HepG2 (cell line): Measurements from ENCODE around the gene LPO. TPM values are rescaled to one million over a fixed set of nuclear protein-coding genes. Genes with fewer than 3 reads are reported as not detected.

ENCODE experiments used
- ATAC-seq: fragments of 200-7000 bp; cut with Tn5 transposase; 3 replicates; pipeline ENCODE4 v1.9.1; 2020; ENCODE audit warnings: mild to moderate bottlenecking, moderate library complexity
- BruUV-seq: library from RNA; stranded (reverse); fragments of 400-500 nt; replicated peaks from 2 replicates; lab custom pipeline; 2021; lab: Mats Ljungman, UMichigan
- CTCF ChIA-PET: fragments of 300-600 bp; formaldehyde crosslinking; extraction: SDS; loops from one replicate; lab custom pipeline; 2021; ENCODE audit warnings: low total read pairs, inconsistent platforms, low intra/inter-chr PET ratio; lab: Yijun Ruan, JAX
- POLR2A ChIA-PET: fragments of 350-600 bp; sonication (Branson Sonifier 250); formaldehyde crosslinking; loops from one replicate; lab custom pipeline; 2020; ENCODE audit warnings: antibody characterized with exemption, inconsistent platforms; lab: Yijun Ruan, JAX
- DNase-seq: peaks from one replicate; pipeline ENCODE4 v3.0.0-alpha.2; 2015; ENCODE audit warnings: low spot score
- FAIRE-seq: peaks from 3 replicates; lab custom pipeline; 2011; peaks lifted over from hg19 to GRCh38; lab: Jason Lieb, UNC
- H2AFZ ChIP-seq: one replicate; pipeline ENCODE4 v1.6.1; 2011; ENCODE audit warnings: low read length, inconsistent platforms
- H3K27ac ChIP-seq: fragments of 300-600 bp; 3 replicates; pipeline ENCODE4 v1.8.0; 2011; ENCODE audit warnings: mixed run types, mild to moderate bottlenecking, mixed read lengths, low read length, inconsistent platforms; ENCODE audit not compliant: insufficient read depth; ENCODE audit errors: extremely low read length
- H3K27me3 ChIP-seq, 2 experiments: fragments of 200-600 bp in 1 of 2; 2 replicates in 1 of 2; 3 replicates in 1 of 2; pipeline versions ENCODE4 v1.6.0 to v1.8.0; 2011; ENCODE audit warnings: low read length in 2 of 2, mild to moderate bottlenecking in 2 of 2, moderate library complexity in 2 of 2, inconsistent platforms in 1 of 2; ENCODE audit not compliant: insufficient read depth in 2 of 2, control insufficient read depth in 1 of 2
- H3K36me3 ChIP-seq, 2 experiments: fragments of 200-600 bp in 1 of 2; replicated peaks in 1 of 2; 2 replicates in 1 of 2; 3 replicates in 1 of 2; pipeline versions ENCODE4 v1.5.1 to v1.8.0; 2011; ENCODE audit warnings: low read length in 2 of 2, inconsistent platforms in 1 of 2; ENCODE audit not compliant: insufficient read depth in 2 of 2, control insufficient read depth in 1 of 2
- H3K4me1 ChIP-seq: 2 replicates; pipeline ENCODE4 v1.5.1; 2012; ENCODE audit warnings: low read length, inconsistent platforms; ENCODE audit not compliant: insufficient read depth
- H3K4me2 ChIP-seq: 2 replicates; pipeline ENCODE4 v1.6.0; 2011; ENCODE audit warnings: low read depth, low read length, inconsistent platforms
- H3K4me3 ChIP-seq, 3 experiments: fragments of 200-600 bp in 1 of 3; sonication (generic), shearing (Covaris generic) in 1 of 3; replicated peaks in 1 of 3; 2 replicates each; pipeline ENCODE4 v1.5.1; 2011 to 2016; ENCODE audit warnings: low read length in 3 of 3, inconsistent platforms in 2 of 3, low read depth in 2 of 3, mild to moderate bottlenecking in 2 of 3, control low read depth in 1 of 3, mixed read lengths in 1 of 3; ENCODE audit not compliant: insufficient read depth in 1 of 3
- H3K79me2 ChIP-seq: one replicate; pipeline ENCODE4 v1.6.1; 2011; ENCODE audit warnings: low read length, inconsistent platforms; ENCODE audit not compliant: insufficient read depth
- H3K9ac ChIP-seq: 2 replicates; pipeline ENCODE4 v1.6.0; 2011; ENCODE audit warnings: mild to moderate bottlenecking, low read depth, low read length, inconsistent platforms; ENCODE audit not compliant: insufficient read depth
- H3K9me3 ChIP-seq: 2 replicates; pipeline ENCODE4 v1.5.1; 2012; ENCODE audit warnings: mild to moderate bottlenecking, low read length
- H4K20me1 ChIP-seq: 2 replicates; pipeline ENCODE4 v1.6.0; 2011; ENCODE audit warnings: inconsistent platforms, mild to moderate bottlenecking, low read length, moderate library complexity; ENCODE audit not compliant: insufficient read depth
- MED1 ChIP-seq: sonication (generic); formaldehyde crosslinking; IDR thresholded peaks from 2 replicates; pipeline ENCODE4 v1.4.0; 2020; ENCODE audit warnings: missing genetic modification reagents
- PAF1 ChIP-seq: IDR thresholded peaks from 2 replicates; pipeline ENCODE4 v1.6.1; 2016; ENCODE audit warnings: missing genetic modification reagents, missing compliant biosample characterization
- SP4 ChIP-seq: sonication (generic); formaldehyde crosslinking; IDR thresholded peaks from 2 replicates; pipeline ENCODE4 v1.8.1; 2023; ENCODE audit warnings: mild to moderate bottlenecking, missing genetic modification reagents
- SRSF4 ChIP-seq: fragments of 200-400 bp; formaldehyde crosslinking; IDR thresholded peaks from one replicate; pipeline ENCODE4 v1.6.1; 2018; ENCODE audit warnings: mild to moderate bottlenecking, low read depth, low read length, moderate library complexity; ENCODE audit not compliant: poor library complexity, severe bottlenecking
- SSRP1 ChIP-seq: IDR thresholded peaks from 2 replicates; pipeline ENCODE4 v1.6.1; 2016; ENCODE audit warnings: control low read depth
- TSC22D2 ChIP-seq: sonication (generic); formaldehyde crosslinking; IDR thresholded peaks from 2 replicates; pipeline ENCODE4 v1.5.1; 2020; ENCODE audit warnings: missing genetic modification reagents, mild to moderate bottlenecking, borderline replicate concordance
- ZBTB8A ChIP-seq: sonication (generic); formaldehyde crosslinking; IDR thresholded peaks from 2 replicates; pipeline ENCODE4 v1.4.0; 2020; ENCODE audit warnings: mild to moderate bottlenecking, low read depth, missing genetic modification reagents, borderline replicate concordance
- ZNF337 ChIP-seq: sonication (generic); formaldehyde crosslinking; IDR thresholded peaks from 2 replicates; pipeline ENCODE4 v1.5.1; 2020; ENCODE audit warnings: missing genetic modification reagents, low read depth, mild to moderate bottlenecking, borderline replicate concordance
- ZNF558 ChIP-seq: sonication (generic); formaldehyde crosslinking; IDR thresholded peaks from 2 replicates; pipeline ENCODE4 v1.9.0; 2022; ENCODE audit warnings: mild to moderate bottlenecking, missing genetic modification reagents, borderline replicate concordance
- ZNF788 ChIP-seq: sonication (generic); formaldehyde crosslinking; IDR thresholded peaks from 2 replicates; pipeline ENCODE4 v1.5.0; 2020; ENCODE audit warnings: mild to moderate bottlenecking, missing genetic modification reagents, borderline replicate concordance
- WGBS: methylation state at CpG from one replicate; pipeline ENCODE4 v1.1.6; 2017; ENCODE audit warnings: low lambda C conversion rate; 5-methylcytosine and 5-hydroxymethylcytosine counted together
- in situ Hi-C: cut with HindIII; loops from 2 replicates; pipeline ENCODE4 v1.10.0; 2017; ENCODE audit warnings: low pct_unique_long_range_greater_than_20kb; ENCODE audit not compliant: extremely low pct_ligation_motif_present
- intact Hi-C: fragments of 100-400 bp; cut with micrococcal nuclease; formaldehyde crosslinking; loops from one replicate; pipeline ENCODE4 v1.10.0; 2022; ENCODE audit not compliant: unreplicated experiment
- polyA plus RNA-seq, 8 experiments: library from polyadenylated mRNA; depleted of rRNA in 3 of 8; stranded (reverse) in 7 of 8; unstranded in 1 of 8; fragments of >200 nt; fragmentation: Illumina TruSeq in 4 of 8; extraction: Trizol in 4 of 8; gene quantifications; 2 replicates each; pipeline versions ENCODE4 v1.2.1 to v1.2.3, GENCODE V29; 2011 to 2016; ENCODE audit warnings: low read depth in 4 of 8, missing spikeins in 1 of 8, mixed read lengths in 1 of 8; ENCODE audit not compliant: insufficient read depth in 1 of 8
- total RNA-seq, 5 experiments: library from RNA; depleted of rRNA; stranded (reverse); fragments of >200 nt; fragmentation: Illumina TruSeq; extraction: Trizol; gene quantifications; 2 replicates each; pipeline ENCODE4 v1.2.3, GENCODE V29; 2016; ENCODE audit warnings: low read depth in 1 of 5
- TF ChIP-seq, protein P1 (sequence below): sonication (generic); formaldehyde crosslinking; IDR thresholded peaks from 2 replicates; pipeline ENCODE4 v1.4.0; 2020; ENCODE audit warnings: missing genetic modification reagents
- TF ChIP-seq, protein P2 (sequence below): sonication (generic); formaldehyde crosslinking; IDR thresholded peaks from 2 replicates; pipeline ENCODE4 v1.4.0; 2020; ENCODE audit warnings: mild to moderate bottlenecking, missing genetic modification reagents
- TF ChIP-seq, protein P3 (sequence below): sonication (generic); formaldehyde crosslinking; IDR thresholded peaks from 2 replicates; pipeline ENCODE4 v1.5.0; 2020; ENCODE audit warnings: missing genetic modification reagents, mild to moderate bottlenecking, borderline replicate concordance

LPO gene
- total and polyA plus RNA-seq, 2 of the 13 experiments (the other 11 are each of a cell fraction or from before 2014, with no cell fraction given), result not detected

DNA sequence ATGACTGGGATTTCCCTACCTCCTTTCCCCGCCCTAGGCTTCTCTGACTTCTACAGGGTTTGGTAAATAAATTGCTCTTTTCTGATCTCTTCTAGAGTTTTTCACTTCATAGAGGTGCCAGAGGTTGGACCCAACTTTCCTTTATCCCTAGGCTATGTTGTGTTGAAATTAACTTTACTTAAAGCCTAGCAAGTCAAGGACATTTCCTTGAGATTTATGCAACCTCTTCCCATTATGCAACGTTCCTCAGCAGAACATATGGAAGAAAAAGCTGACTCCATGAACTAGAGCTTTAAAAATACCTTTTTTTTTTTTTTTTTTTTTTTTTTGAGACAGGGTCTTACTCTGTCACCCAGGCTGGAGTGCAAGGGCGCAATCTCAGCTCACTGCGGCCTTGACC lies 26.9 kb downstream of the LPO start:
- in situ Hi-C loops (no loop called here), intact Hi-C loops (no loop called here)
- FAIRE-seq (no peak), DNase-seq (no peak), ATAC-seq (no peak)
- H4K20me1 ChIP-seq, result no peaks in the 10 kb centered on the region
- H3K9me3 ChIP-seq, result no peaks in the 10 kb centered on the region
- no peak overlapping the region for H3K4me3 ChIP-seq
- H3K4me1 ChIP-seq, result no peaks in the 10 kb centered on the region
- POLR2A ChIA-PET, result no interaction called here
- H3K27ac ChIP-seq, result no peak overlapping the region
- no peak overlapping the region for H3K4me2 ChIP-seq
- no peaks in the 10 kb centered on the region for H3K36me3 ChIP-seq
- H3K27me3 ChIP-seq, result peaks cover 3 to 47% of the 10 kb centered on the region in 2 experiments; a peak in 4 of 5 replicates
- H3K9ac ChIP-seq, result no peak overlapping the region
- BruUV-seq, result no TSS peak
- whole genome bisulfite sequencing, result 20% methylated on average over 4 of the region's 4 CpGs
- no peaks in the 10 kb centered on the region for H3K79me2 ChIP-seq
- H2AFZ ChIP-seq, result no peak overlapping the region
- CTCF ChIA-PET, result no interaction called here
- TF ChIP-seq ZNF337 (no peak), ZNF558 (CRISPR knock-in tag) (no peak), SSRP1 (CRISPR knock-in tag) (no peak), SRSF4 (no peak), ZBTB8A (CRISPR knock-in tag) (no peak), TSC22D2 (CRISPR knock-in tag) (no peak), MED1 (CRISPR knock-in tag) (no peak), SP4 (CRISPR knock-in tag) (no peak), ZNF788 (CRISPR knock-in tag) (no peak), PAF1 (CRISPR knock-in tag) (no peak)
- TF ChIP-seq, protein P1, sequence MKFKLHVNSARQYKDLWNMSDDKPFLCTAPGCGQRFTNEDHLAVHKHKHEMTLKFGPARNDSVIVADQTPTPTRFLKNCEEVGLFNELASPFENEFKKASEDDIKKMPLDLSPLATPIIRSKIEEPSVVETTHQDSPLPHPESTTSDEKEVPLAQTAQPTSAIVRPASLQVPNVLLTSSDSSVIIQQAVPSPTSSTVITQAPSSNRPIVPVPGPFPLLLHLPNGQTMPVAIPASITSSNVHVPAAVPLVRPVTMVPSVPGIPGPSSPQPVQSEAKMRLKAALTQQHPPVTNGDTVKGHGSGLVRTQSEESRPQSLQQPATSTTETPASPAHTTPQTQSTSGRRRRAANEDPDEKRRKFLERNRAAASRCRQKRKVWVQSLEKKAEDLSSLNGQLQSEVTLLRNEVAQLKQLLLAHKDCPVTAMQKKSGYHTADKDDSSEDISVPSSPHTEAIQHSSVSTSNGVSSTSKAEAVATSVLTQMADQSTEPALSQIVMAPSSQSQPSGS, result no peak
- TF ChIP-seq, protein P2, sequence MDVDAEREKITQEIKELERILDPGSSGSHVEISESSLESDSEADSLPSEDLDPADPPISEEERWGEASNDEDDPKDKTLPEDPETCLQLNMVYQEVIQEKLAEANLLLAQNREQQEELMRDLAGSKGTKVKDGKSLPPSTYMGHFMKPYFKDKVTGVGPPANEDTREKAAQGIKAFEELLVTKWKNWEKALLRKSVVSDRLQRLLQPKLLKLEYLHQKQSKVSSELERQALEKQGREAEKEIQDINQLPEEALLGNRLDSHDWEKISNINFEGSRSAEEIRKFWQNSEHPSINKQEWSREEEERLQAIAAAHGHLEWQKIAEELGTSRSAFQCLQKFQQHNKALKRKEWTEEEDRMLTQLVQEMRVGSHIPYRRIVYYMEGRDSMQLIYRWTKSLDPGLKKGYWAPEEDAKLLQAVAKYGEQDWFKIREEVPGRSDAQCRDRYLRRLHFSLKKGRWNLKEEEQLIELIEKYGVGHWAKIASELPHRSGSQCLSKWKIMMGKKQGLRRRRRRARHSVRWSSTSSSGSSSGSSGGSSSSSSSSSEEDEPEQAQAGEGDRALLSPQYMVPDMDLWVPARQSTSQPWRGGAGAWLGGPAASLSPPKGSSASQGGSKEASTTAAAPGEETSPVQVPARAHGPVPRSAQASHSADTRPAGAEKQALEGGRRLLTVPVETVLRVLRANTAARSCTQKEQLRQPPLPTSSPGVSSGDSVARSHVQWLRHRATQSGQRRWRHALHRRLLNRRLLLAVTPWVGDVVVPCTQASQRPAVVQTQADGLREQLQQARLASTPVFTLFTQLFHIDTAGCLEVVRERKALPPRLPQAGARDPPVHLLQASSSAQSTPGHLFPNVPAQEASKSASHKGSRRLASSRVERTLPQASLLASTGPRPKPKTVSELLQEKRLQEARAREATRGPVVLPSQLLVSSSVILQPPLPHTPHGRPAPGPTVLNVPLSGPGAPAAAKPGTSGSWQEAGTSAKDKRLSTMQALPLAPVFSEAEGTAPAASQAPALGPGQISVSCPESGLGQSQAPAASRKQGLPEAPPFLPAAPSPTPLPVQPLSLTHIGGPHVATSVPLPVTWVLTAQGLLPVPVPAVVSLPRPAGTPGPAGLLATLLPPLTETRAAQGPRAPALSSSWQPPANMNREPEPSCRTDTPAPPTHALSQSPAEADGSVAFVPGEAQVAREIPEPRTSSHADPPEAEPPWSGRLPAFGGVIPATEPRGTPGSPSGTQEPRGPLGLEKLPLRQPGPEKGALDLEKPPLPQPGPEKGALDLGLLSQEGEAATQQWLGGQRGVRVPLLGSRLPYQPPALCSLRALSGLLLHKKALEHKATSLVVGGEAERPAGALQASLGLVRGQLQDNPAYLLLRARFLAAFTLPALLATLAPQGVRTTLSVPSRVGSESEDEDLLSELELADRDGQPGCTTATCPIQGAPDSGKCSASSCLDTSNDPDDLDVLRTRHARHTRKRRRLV (CRISPR knock-in tag), result no peak
- TF ChIP-seq, protein P3, sequence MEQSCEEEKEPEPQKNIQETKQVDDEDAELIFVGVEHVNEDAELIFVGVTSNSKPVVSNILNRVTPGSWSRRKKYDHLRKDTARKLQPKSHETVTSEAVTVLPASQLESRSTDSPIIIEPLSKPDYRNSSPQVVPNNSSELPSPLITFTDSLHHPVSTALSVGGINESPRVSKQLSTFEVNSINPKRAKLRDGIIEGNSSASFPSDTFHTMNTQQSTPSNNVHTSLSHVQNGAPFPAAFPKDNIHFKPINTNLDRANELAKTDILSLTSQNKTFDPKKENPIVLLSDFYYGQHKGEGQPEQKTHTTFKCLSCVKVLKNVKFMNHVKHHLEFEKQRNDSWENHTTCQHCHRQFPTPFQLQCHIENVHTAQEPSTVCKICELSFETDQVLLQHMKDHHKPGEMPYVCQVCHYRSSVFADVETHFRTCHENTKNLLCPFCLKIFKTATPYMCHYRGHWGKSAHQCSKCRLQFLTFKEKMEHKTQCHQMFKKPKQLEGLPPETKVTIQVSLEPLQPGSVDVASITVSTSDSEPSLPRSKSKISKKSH (CRISPR knock-in tag), result no peak
